GM10266 (cell line): ENCODE data around the gene ECI1.
A peak's percentile ranks its signal among the peaks of the same experiment; 100 is the strongest.

ENCODE experiments used
- DNase-seq: peaks from one replicate; pipeline ENCODE4 v3.0.0; 2012; ENCODE audit errors: extremely low spot score
- CTCF ChIP-seq: IDR thresholded peaks from 2 replicates; pipeline ENCODE4 v1.5.1; 2012; ENCODE audit warnings: mild to moderate bottlenecking, low read depth; ENCODE audit not compliant: control insufficient read depth, insufficient read depth; ENCODE audit errors: missing control alignments

ECI1 gene

GRCh38 chr16:2295056-2295798, 43.8 kb upstream of the ECI1 start:
- no peak for DNase-seq
- peak; percentile 4 for TF ChIP-seq CTCF

GRCh38 chr16:2292221-2292620, 40.8 kb upstream of the ECI1 start:
- TF ChIP-seq CTCF, result no peak
- DNase-seq, result no peak

- no peak for DNase-seq
- no peak for TF ChIP-seq CTCF
Observed at GRCh38 chr16:2289282-2289681, 37.9 kb upstream of the ECI1 start.

- DNase-seq, result no peak
- no peak for TF ChIP-seq CTCF
Observed at GRCh38 chr16:2288726-2289125, 37.3 kb upstream of the ECI1 start.

- no peak for DNase-seq
- TF ChIP-seq CTCF, result no peak
Observed at GRCh38 chr16:2287916-2288547, 36.6 kb upstream of the ECI1 start.

- no peak for TF ChIP-seq CTCF
- no peak for DNase-seq
Observed at GRCh38 chr16:2286550-2286949, 35.2 kb upstream of the ECI1 start.

GRCh38 chr16:2285731-2286191, 34.4 kb upstream of the ECI1 start:
- TF ChIP-seq CTCF, result no peak
- DNase-seq, result no peak
